ENCODE measurements around the gene NBEA.
"Not testable (repeated sequence)": the region's sequence is repeated elsewhere in the genome, so short reads cannot be mapped to it uniquely, and the experiment has no call there.

The NBEA gene

DNA sequence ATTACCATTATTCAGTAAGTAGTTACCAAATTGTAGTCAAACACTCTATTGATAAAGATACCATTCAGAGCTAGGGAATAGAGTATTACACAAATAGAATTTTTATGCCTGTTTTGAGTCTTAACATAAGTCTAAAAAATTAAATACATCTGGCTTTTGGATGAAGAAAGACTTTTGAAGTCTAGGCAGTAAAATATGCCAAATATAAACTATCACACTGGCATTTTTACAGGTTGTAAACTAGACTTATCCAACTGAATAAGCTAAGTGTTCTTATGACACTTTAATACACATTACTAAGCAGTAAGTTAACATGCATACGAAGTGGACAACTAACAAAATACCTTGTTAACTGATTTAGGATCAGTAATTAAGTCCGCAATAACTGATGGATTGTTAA is 425.5 kb downstream of the NBEA start:
- Mint-ChIP-seq H3K4me3 (no peak overlapping the region), H3K4me1 (no peaks in the 10 kb centered on the region), H3K36me3 (no peaks in the 10 kb centered on the region), H3K27ac (no peak overlapping the region), H3K9me3 (peaks cover 23% of the 10 kb centered on the region)
- ATAC-seq (no peak), DNase-seq (ENCODE audit: low spot score in 2 of 2) (no peak)

DNA sequence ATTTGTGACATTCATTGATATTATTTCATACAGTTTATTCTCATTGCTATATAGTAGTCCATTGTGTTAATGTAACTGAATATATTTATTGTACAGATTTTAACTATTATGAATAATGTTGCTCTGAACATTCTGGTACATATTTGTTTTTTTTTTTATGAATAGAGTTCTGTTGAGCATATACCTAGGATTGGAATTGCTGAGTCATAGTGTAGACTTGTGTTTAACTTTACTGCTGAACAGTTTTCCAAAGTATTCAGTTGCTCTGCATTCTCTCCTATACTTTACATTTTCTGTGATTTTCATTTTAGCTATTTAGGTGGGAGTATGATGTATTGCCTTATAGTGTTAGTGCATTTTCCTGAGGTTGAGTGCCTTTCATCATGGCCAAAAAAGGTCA is 436.9 kb downstream of the NBEA start:
- H3K9me3 Mint-ChIP-seq: peaks cover 17% of the 10 kb centered on the region
- H3K36me3 Mint-ChIP-seq: no peaks in the 10 kb centered on the region
- no peak overlapping the region for H3K4me3 Mint-ChIP-seq
- ATAC-seq (no peak), DNase-seq (ENCODE audit: low spot score in 2 of 2) (no peak)
- H3K27ac Mint-ChIP-seq: no peak overlapping the region
- no peaks in the 10 kb centered on the region for H3K4me1 Mint-ChIP-seq

DNA sequence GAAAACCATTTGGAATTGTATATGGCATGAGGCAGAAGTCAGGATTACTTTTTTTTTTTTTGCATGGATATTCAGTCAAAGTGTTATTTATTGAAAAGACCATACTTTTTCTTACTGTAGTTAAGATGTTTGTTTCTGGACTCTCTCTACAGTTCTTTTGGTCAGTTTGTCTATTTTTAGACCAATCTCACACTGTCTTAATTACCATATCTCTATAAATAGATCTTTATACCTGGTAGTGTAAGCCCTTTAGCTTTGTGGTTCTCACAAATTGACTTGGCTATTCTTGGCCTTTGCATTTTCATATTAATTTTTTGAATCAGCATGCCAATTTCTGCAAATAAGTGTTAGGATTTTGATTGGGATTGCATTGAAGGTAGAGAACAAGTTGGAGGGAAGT is 437.6 kb downstream of the NBEA start:
- H3K9me3 Mint-ChIP-seq: peaks cover 15% of the 10 kb centered on the region
- DNase-seq (ENCODE audit: low spot score in 2 of 2): no peak
- H3K27ac Mint-ChIP-seq: no peak overlapping the region
- H3K4me1 Mint-ChIP-seq: no peaks in the 10 kb centered on the region
- H3K4me3 Mint-ChIP-seq: no peak overlapping the region
- ATAC-seq: no peak
- no peaks in the 10 kb centered on the region for H3K36me3 Mint-ChIP-seq

DNA sequence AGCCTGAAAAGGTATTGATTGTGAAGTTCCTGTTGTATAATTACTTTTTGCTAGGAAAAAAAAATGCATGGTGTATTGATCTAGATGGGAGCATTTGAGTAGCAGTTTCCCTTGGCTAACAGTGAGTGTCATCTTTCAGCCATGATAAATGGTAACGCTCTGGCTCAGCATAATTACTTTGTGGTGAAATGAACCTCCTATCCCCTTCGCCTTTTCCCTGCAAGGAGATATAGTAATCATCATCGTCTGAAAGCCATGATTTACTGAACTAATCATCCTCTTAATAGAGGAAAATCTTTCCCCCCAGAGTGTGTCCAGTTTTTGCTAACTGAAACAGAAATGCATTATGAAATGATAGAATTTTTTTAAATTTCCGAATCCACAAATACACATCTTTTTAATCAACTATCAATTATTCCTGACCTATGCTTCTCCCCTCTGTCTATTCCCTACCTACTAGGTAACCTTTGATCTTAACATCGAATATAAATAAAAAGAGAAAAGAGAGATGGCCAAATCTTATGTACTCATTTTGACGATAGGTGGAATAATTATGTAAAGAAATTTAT is 445.7 kb downstream of the NBEA start:
- no peak for DNase-seq (ENCODE audit: low spot score in 2 of 2)
- H3K36me3 Mint-ChIP-seq: no peaks in the 10 kb centered on the region
- H3K4me1 Mint-ChIP-seq: no peaks in the 10 kb centered on the region
- no peak overlapping the region for H3K4me3 Mint-ChIP-seq
- no peak overlapping the region for H3K27ac Mint-ChIP-seq
- ATAC-seq: no peak
- H3K9me3 Mint-ChIP-seq: peaks cover 7% of the 10 kb centered on the region

DNA sequence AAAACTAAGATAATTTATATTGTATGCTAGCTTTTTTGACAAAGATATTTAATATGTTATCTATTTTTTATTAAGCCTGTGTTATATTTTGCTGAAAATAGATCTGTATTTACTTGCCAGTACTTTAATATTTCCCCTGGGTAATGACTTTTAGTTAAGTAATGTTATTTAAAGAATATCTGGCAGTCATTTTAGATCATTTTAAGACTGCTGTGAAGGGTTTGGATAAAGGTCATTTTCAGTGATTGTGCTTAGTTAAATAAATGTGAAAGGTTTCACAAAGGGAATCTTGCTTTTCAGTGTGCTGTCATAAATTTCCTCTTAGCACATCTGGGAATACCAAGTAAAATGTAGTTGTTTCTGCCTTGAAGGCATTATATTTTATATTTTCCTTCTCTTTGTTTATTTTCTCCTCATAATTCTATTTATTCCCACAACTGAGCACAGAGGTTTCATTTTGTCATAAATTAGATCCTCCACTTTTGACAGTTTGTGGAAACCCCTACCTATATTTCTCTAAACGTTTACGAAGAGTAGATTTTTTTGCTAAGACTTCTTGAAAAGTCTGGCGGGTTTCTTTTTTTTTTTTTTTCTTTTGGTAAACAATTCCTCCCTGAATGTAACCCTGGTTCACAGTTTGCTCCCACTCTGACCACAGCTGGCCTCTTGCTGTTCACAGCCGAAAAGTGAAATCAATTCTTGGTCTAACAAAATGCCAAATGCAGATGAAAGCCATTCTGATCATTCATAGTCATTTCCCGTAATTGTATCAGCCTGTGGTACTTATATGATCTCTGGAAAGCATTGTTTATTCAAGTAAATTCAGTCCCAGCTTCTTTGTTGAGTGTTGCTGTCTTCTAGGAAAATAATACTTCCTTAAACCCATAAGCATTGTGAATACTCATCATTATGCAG is 446.6 kb downstream of the NBEA start:
- DNase-seq (ENCODE audit: low spot score in 2 of 2): no peak
- ATAC-seq: no peak
- H3K4me1 Mint-ChIP-seq: no peaks in the 10 kb centered on the region
- no peaks in the 10 kb centered on the region for H3K36me3 Mint-ChIP-seq
- no peaks in the 10 kb centered on the region for H3K9me3 Mint-ChIP-seq
- no peak overlapping the region for H3K27ac Mint-ChIP-seq
- no peak overlapping the region for H3K4me3 Mint-ChIP-seq

DNA sequence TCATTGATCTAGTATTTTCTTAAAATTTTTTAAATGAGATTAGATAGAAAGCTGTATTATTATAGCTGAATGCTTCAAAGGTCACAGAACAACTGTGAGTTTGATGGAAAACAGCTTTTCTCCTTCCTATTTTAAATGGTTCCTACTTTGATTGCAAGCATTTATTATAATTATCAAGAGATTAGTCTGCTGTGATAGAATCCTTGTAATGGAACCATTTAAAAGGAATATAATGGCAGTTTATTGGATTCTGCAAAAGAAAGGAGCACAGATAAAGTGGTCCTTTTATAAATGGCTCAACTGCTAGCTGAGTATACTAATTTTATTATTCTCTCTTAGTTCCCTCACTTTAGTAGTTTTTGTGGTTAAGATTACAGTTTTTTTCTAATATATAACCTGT is 447.5 kb downstream of the NBEA start:
- no peak for ATAC-seq
- no peak for DNase-seq (ENCODE audit: low spot score in 2 of 2)
- Mint-ChIP-seq H3K27ac (no peak overlapping the region), H3K4me1 (no peaks in the 10 kb centered on the region), H3K4me3 (no peak overlapping the region), H3K36me3 (no peaks in the 10 kb centered on the region), H3K9me3 (peaks cover 3% of the 10 kb centered on the region)

DNA sequence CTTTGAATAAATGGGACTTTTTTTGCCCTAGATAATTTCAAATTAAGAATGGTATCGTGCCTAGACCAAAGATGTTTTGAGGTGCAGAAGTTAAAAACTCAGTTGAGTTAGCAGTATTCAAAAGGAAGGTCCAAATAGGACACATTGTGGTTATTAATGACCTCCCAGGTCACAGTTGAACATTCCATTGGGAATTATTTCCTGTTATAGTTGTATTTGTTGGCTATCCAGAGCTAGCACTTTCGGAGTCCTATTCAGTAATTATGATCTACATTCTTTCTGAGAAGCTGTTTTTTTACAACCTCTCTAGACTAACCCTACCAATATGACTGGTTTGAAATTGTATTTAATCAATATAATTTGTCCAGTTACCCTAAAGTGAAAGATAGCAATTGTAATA is 450.7 kb downstream of the NBEA start:
- no peak overlapping the region for H3K27ac Mint-ChIP-seq
- no peaks in the 10 kb centered on the region for H3K4me1 Mint-ChIP-seq
- no peaks in the 10 kb centered on the region for H3K36me3 Mint-ChIP-seq
- ATAC-seq: no peak
- no peak for DNase-seq (ENCODE audit: low spot score in 2 of 2)
- H3K4me3 Mint-ChIP-seq: no peak overlapping the region
- H3K9me3 Mint-ChIP-seq: peaks cover 18% of the 10 kb centered on the region

DNA sequence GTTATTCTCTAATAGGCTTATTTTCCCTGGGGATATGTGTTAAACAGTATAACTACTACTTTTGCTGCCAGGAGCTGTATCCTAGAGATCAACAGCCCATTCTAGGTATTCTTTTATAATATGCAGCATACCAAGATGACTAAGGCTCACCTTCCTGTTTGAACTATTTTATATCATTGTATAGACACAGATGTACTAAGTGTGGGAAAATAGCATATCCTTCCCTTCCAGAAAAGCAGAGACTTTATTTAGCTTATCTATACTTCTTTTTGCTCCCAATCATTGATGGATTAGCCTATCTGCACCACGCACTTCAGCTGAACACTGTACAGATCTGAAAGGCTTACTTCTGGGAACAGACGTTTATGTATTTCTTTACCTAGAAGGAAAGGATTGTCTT is 451.8 kb downstream of the NBEA start:
- Mint-ChIP-seq H3K4me1 (no peaks in the 10 kb centered on the region), H3K27ac (no peak overlapping the region), H3K9me3 (peaks cover 18% of the 10 kb centered on the region), H3K36me3 (no peaks in the 10 kb centered on the region), H3K4me3 (no peak overlapping the region)
- DNase-seq (ENCODE audit: low spot score in 2 of 2) (no peak), ATAC-seq (no peak)

DNA sequence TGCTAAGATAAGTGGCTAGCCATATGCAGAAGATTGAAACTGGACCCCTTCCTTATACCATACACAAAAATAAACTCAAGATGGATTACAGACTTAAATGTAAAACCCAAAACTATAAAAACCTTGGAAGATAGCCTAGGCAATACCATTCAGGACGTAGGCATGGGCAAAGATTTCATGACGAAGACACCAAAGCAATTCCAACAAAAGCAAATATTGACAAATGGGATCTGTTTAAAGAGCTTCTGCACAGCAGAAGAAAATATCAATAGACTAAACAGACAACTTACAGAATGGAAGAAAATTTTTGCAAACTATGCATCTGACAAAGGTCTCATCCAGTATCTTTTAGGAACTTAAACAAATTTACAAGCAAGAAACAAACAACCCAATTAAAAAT is 466.2 kb downstream of the NBEA start:
- not testable (repeated sequence) for DNase-seq (ENCODE audit: low spot score in 2 of 2); ATAC-seq; H3K4me1 Mint-ChIP-seq; H3K27ac Mint-ChIP-seq; H3K36me3 Mint-ChIP-seq; H3K4me3 Mint-ChIP-seq
- H3K9me3 Mint-ChIP-seq: peaks cover 18% of the 10 kb centered on the region

DNA sequence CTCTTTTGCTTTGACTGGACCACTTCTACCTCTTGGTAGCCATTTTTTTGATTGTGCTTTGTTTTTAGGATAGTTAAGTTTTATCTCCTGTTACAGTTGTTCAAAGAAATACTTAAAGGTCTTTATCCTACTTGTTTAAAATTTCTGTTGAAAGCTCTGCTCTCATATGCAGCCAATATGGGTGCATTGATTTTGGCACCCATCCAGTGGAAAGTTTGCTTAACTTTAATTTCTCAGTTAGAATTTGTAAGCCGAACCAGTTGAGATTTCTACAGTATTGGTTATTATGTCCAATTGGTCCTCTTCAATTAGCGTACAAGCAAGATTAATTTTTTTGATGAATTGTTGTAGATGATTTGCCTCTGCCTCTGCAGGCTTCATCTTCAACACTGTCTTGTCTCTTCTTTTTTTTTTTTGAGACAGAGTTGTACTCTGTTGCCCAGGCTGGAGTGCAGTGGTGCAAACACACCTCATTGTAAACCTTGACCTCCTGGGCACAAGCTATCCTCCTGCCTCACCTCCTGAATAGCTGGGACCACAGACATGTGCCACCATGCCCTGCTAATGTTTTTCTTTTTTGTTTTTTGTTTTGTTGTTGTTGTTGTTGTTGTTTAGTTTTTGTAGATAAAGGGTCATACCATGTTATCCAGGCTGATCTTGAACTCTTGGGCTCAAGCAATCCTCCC is 469.1 kb downstream of the NBEA start:
- no peak for ATAC-seq
- Mint-ChIP-seq H3K9me3 (peaks cover 17% of the 10 kb centered on the region), H3K4me3 (no peak overlapping the region), H3K27ac (no peak overlapping the region), H3K4me1 (no peaks in the 10 kb centered on the region), H3K36me3 (no peaks in the 10 kb centered on the region)
- no peak for DNase-seq (ENCODE audit: low spot score in 2 of 2)

DNA sequence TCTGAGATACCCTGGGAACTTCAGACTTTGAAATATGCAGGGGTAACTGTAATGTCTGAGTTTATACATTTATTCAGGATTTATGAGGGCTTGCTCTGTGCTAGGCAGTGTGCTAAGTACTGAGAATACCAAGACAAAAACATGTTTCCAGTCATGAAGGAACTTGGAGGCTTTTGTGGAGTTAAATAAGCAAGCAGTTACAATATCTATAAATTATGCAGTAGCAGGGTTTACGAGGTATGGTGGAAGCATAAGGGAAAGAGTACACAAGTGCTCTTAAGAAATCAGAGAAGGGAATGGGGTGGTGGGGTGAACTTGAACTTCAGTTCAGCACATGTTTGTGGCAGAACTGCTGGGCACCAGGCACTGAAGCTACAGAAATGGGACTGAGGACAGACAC is 506.4 kb downstream of the NBEA start:
- peaks cover 7% of the 10 kb centered on the region for H3K9me3 Mint-ChIP-seq
- no peak overlapping the region for H3K4me3 Mint-ChIP-seq
- ATAC-seq (no peak), DNase-seq (ENCODE audit: low spot score in 2 of 2) (no peak)
- no peaks in the 10 kb centered on the region for H3K4me1 Mint-ChIP-seq
- no peaks in the 10 kb centered on the region for H3K36me3 Mint-ChIP-seq
- H3K27ac Mint-ChIP-seq: no peak overlapping the region

DNA sequence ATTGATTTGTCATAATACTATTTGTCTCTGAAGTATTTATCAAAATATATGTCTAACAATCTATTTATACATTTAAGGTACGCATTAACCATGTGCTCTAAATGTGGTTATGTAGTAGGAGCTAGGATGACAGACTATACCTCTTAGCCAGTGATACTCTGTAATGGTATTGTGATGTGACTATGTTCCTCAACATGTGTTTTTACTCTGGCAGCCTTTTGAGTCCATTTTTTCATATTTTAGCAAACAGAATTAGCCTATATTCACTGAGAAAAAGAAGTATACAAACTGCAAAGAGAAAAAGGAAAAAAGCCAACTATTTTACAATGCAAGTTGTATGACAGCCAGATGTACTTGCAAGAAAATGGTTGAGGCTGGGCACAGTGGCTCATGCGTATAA is 507.8 kb downstream of the NBEA start:
- H3K36me3 Mint-ChIP-seq: no peaks in the 10 kb centered on the region
- H3K27ac Mint-ChIP-seq: no peak overlapping the region
- DNase-seq (ENCODE audit: low spot score in 2 of 2): no peak
- H3K4me3 Mint-ChIP-seq: no peak overlapping the region
- H3K4me1 Mint-ChIP-seq: no peaks in the 10 kb centered on the region
- H3K9me3 Mint-ChIP-seq: peaks cover 7% of the 10 kb centered on the region
- ATAC-seq: no peak

DNA sequence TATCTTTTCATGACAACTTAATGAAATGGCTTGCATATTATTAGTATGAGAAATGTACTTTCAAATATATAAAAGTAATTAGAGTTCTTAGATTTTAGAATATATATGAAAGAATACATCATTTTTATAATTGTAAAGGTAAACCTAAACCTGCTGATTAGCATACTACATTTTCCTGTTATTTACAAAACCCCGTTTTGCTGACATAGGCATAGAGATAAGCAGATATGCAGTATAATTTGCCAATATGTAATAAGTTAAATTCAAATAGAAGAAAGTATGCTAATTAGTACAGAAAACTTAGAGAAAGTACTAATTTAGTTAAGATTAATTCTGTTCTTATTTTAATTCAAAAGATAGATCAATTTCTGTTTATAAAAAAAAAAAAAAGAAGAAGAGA is 513.0 kb downstream of the NBEA start:
- H3K27ac Mint-ChIP-seq: no peak overlapping the region
- no peak for ATAC-seq
- no peaks in the 10 kb centered on the region for H3K36me3 Mint-ChIP-seq
- no peak for DNase-seq (ENCODE audit: low spot score in 2 of 2)
- H3K4me3 Mint-ChIP-seq: no peak overlapping the region
- H3K4me1 Mint-ChIP-seq: no peaks in the 10 kb centered on the region
- H3K9me3 Mint-ChIP-seq: peaks cover 5% of the 10 kb centered on the region

DNA sequence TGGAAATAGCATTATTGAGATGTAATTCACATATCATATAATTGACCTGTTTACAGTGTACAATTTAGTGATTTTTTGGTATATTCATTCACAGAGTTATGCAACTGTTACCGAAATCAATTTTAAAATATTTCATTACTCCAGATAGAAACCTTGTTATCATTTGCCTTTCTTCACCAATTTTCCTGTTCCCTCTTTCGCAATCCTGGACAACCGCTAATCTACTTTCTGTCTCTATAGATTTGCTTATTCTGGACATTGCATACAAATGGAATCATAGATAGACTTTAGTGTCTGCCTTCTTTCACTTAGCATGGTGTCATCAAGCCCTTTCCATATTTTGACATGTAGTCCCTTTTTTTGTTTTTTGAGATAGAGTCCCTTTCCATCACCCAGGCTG is 515.2 kb downstream of the NBEA start:
- Mint-ChIP-seq H3K27ac (no peak overlapping the region), H3K9me3 (peaks cover 10% of the 10 kb centered on the region), H3K36me3 (no peaks in the 10 kb centered on the region), H3K4me1 (no peaks in the 10 kb centered on the region), H3K4me3 (no peak overlapping the region)
- ATAC-seq (no peak), DNase-seq (ENCODE audit: low spot score in 2 of 2) (no peak)

DNA sequence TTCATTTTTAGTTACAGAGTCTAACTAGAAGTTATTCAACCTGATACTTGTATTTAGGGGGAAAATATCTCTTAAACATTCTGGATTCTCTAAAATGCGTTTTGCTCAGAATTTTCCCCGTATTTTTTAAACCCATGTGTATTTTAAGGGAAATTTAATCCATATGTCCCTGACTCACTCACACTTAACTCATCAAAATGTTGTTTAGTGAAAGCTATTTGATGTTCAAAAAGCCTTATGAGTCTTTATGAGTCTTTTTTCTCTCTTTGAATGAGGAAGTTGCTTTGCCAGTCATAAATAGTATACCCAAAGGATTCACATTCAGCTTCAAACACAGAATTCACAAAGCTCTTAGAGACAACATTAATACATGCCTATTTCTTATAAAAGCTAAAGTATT is 518.0 kb downstream of the NBEA start:
- Mint-ChIP-seq H3K4me1 (no peaks in the 10 kb centered on the region), H3K4me3 (no peak overlapping the region), H3K9me3 (peaks cover 21% of the 10 kb centered on the region), H3K27ac (no peak overlapping the region), H3K36me3 (no peaks in the 10 kb centered on the region)
- DNase-seq (ENCODE audit: low spot score in 2 of 2) (no peak), ATAC-seq (no peak)

DNA sequence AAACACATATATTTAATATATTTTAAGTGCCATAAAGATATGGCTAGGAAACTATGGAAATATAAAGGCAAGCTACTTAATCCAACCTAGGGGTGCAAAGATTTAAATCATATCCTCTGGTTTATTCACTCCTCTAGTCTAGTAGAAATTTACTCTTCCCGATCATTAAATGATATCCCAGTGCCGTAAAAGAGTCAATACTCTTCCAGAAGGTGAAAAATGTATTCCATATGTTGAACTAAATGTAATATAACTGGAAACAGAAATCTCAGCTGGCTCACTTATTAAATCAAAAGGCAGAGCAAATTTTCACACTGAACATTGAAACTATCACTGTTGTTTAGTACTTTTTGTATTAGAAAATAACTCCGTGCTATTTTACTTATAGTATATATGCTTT is 523.3 kb downstream of the NBEA start:
- DNase-seq (ENCODE audit: low spot score in 2 of 2) (no peak), ATAC-seq (no peak)
- Mint-ChIP-seq H3K4me1 (no peaks in the 10 kb centered on the region), H3K27ac (no peak overlapping the region), H3K4me3 (no peak overlapping the region), H3K36me3 (no peaks in the 10 kb centered on the region), H3K9me3 (peaks cover 20% of the 10 kb centered on the region)
